ENCODE results near the gene PKIB.

The PKIB gene

DNA sequence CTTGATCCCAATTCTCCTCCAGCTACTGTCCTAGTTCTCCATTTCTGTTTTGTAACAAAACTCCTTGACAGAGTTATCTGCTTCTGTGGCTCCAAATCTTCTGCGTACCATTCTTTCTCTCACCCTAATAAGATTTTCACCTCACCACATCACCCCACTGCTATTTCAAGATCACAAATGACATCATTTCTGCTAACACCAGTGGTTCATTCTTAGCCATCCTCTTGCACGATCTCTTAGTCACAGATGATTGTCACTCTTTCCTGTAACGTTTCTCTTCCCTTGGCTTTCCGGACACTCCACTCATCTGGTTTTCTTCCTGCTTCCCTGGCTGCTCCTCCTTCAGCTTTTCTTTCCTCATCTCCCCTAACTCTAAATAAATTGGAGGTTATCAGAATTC is 112.5 kb downstream of the PKIB start:
- TF ChIP-seq, protein P1, sequence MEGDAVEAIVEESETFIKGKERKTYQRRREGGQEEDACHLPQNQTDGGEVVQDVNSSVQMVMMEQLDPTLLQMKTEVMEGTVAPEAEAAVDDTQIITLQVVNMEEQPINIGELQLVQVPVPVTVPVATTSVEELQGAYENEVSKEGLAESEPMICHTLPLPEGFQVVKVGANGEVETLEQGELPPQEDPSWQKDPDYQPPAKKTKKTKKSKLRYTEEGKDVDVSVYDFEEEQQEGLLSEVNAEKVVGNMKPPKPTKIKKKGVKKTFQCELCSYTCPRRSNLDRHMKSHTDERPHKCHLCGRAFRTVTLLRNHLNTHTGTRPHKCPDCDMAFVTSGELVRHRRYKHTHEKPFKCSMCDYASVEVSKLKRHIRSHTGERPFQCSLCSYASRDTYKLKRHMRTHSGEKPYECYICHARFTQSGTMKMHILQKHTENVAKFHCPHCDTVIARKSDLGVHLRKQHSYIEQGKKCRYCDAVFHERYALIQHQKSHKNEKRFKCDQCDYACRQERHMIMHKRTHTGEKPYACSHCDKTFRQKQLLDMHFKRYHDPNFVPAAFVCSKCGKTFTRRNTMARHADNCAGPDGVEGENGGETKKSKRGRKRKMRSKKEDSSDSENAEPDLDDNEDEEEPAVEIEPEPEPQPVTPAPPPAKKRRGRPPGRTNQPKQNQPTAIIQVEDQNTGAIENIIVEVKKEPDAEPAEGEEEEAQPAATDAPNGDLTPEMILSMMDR (IDR thresholded peaks at IDR 0.05): no peak

DNA sequence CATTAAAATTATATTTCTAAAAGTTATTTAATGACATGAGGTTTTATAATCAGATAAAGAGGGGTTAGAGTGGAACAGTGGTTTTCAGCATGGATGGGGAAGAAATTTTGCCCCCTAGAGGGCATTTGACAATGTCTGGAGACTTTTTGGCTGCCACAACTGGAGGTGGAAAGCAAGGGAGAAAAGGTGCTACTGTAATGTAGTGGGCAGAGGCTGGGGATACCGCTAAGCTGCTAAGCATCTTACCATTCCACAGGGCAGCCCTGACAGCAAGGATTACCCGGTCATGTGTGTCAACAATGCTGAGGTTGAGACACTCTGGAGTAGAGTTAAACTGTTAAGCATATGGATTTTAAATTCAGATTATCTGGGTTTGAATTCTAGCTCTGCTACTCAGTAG is 116.4 kb downstream of the PKIB start:
- TF ChIP-seq, protein P1 (IDR thresholded peaks at IDR 0.05): peak; percentile 59

DNA sequence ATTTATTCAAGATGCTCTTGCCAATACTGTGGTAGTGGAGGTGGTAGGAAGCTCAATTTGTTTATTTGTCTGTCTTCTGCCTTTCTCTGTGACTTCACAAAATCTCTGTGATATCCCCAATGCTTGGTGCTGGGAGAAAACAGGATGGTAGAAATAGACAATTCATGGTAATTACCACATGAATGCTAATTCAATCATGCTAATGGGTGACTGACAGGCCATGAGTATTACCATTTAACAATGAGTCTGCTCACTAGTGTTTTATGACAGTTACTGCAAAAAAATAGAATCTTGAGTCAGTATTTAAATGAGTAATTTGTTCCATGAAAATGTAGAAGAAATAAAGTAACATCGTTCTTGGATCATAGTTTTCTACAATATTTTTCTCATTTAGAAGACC is 117.0 kb downstream of the PKIB start:
- TF ChIP-seq, protein P1 (IDR thresholded peaks at IDR 0.05): no peak

DNA sequence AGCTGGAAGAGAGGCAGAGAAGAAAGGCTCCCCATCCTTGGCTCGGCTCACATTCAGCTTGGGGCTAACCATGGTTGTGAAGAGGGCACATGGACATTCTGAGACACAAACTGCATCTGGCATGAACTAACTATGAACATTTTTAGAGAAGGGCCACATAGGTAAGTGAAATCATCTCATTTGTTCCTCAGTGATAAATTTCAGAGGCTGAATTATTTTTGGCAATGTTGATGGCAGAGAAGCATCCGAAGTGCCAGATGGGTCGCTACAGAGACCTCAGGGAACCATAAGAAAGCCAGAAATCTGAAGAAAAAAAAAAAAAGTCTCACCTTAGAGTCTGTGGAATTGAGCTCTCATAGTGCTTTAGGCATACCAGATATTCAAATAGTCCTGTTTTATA is 120.1 kb downstream of the PKIB start:
- TF ChIP-seq, protein P1 (IDR thresholded peaks at IDR 0.05): no peak

DNA sequence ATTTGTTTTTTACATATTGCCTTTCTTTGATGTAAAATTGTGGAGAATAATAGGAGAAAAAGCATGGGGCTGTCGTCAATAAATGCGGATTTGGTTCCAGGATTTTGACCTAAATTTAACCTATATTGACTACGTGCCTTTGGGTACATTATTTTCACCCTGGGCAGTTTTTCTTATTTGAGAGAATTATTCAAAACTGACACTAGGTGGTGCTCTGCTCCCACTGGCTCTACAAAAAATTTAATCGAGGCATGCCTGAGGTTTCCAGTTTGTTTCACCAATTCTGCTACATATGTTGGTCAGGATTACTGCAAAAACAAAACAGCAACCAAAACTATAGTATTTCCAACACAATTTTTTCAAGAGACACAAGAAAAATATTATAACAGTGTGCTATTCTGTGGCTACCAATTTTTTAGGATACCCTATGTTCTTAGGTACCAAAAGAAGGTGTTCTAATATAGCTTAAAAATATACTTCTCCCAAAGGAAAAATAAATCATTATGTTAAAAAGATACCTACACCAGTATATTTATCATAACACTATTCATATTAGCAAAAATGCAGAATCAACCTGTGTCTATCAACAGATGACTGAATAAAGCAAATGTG is 120.7 kb downstream of the PKIB start:
- TF ChIP-seq, protein P1 (IDR thresholded peaks at IDR 0.05): peak; percentile 74

DNA sequence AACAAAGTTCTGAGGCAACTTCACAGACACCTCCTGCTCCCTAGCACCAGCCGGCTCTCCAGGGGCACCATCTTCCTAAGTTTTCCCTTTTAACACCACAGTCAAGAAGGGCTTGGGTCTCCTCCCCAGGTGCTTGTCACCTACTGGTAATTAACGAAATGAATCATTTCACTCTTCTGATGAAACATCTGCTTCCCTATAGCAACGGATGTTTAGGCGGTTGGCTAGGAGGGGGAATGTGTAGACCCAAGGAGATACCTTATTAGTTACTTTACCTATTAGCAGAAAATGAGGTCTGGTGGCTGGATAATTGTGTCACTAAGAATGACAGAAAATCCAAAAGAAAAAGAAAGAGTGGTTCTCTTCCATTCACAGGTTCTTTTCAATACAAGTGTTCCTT is 123.1 kb downstream of the PKIB start:
- TF ChIP-seq, protein P1 (IDR thresholded peaks at IDR 0.05): no peak

DNA sequence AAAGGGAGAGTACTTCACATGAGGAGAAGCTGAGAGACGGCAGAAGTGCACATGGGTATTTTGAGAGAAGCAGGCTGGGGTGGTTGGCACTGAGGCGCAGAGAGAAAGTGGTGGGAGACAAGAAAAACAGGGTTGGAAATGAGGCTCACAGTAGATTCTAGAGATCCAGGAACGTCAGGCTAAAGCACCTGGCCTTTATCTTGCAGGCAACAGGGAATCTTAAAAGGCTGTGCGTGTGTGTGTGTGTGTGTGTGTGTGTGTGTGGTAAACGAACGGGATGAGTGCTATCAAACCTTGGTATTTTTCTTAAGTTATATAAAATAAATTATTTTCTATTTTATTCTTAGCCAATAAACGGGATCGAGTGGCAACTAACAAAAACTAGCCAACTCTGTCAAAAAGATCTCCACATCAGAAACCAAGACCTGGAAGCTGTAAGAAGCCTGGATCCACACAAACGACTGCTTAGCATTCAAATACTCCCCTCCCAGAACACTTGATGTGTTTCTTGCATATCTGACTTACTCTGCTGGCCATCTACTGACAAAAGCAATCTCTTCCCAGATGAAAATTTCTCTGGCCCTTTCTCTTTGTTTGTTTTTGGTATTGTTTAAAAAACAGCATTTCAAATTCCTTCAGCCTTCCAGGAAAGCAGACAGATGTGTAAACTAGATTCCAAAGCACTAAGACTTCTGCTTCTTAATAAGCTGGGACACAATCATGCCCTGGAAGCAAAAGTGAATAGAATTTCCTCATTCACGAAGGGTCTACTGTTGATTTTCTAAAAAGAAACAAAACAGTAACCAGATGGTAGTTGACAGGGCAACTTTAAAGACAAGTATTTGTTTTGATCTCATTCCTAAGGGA is 124.6 kb downstream of the PKIB start:
- TF ChIP-seq, protein P1 (IDR thresholded peaks at IDR 0.05): no peak

All from LNCAP (cell line).